H1 (cell line): ENCODE results near the gene FYTTD1. TPM values are rescaled to one million over a fixed set of nuclear protein-coding genes. Genes with fewer than 3 reads are reported as not detected.

ENCODE experiments used
- RBBP5 ChIP-seq: IDR thresholded peaks from 2 replicates; pipeline ENCODE4 v1.7.1; 2012; ENCODE audit warnings: low read depth, mild to moderate bottlenecking, inconsistent platforms, low read length, moderate library complexity, borderline replicate concordance
- RNF2 ChIP-seq: fragments of 200-900, 300-1000 bp; sonication (generic); IDR thresholded peaks from 2 replicates; pipeline ENCODE4 v1.7.1; 2016; ENCODE audit warnings: borderline replicate concordance, low read depth, mild to moderate bottlenecking, antibody characterized with exemption, low read length; ENCODE audit not compliant: poor library complexity, severe bottlenecking; ENCODE audit errors: missing control alignments
- TBP ChIP-seq: IDR thresholded peaks from 2 replicates; pipeline ENCODE4 v1.6.1; 2011; ENCODE audit warnings: low read depth, low read length, improper control_type of control experiment
- polyA plus RNA-seq, 7 experiments: library from polyadenylated mRNA; depleted of rRNA in 3 of 7; stranded (reverse) in 5 of 7; unstranded in 2 of 7; fragments of >200 nt in 5 of 7; fragments of 200-250 nt in 2 of 7; gene quantifications; 1 replicate in 5 of 7; 2 replicates in 1 of 7; 4 replicates in 1 of 7; pipeline versions ENCODE4 v1.2.1 to v1.2.3, GENCODE V29; 2011 to 2013; ENCODE audit warnings: missing spikeins in 2 of 7, mixed read lengths in 2 of 7
- total RNA-seq: library from RNA; stranded (reverse); fragmentation: NEBNext Ultra II Directional; extraction: Animal tissue kit (Norgen Biotek cat#: 25700); gene quantifications from 2 replicates; pipeline ENCODE4 v1.2.1, GENCODE V29; 2021

Gene FYTTD1
- total and polyA plus RNA-seq, 2 of the 8 experiments (the other 6 are each of a cell fraction or from before 2014, with no cell fraction given) = 3.1 to 24.4 TPM

GRCh38 chr3:197748597-197749314 is 927 bp upstream of the FYTTD1 start (continued):
- TF ChIP-seq RBBP5 (no peak), TBP (no peak), RNF2 (no peak)
